ENCODE data around the gene KLHL9.

DNA sequence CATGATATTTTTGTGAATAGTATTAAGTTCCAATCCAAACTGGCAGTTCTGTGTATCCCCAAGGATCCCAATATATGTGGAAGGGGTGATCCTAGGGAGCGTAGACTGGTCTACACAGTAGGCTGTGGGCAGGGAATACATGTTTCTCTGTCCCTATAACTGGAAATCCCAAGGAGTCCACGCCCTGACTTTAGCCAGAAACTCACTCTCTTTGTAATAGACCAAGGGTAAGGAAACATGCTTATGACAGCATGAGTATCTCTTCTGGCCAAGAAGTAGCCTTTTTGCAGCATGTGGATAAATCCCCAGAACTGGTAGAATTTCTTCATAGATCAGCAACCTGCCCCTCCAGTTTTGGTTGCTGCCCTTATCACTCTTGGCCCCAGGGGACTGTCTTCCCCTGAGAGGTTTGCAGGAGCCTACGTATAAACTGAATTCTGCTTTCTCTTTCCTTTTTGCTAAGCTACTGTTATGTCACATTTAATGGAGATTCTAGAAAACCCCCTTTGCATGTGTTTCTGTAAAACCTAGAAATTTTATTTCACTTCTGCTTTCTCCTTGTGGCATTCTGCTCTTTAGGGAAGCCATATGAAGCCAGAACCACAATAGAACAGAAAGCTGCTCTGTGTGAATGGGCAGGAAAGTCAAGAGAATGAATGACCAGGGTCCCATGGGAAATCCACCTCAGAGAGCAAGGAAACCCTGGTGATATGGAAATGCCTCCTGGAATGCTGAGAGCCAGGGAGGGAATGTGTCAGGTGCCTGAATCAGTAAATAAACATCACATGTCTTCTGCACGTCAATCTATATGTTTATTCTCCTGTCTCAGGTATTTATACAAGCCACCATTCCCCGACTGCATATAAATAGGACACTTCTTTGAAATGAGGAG is 46.5 kb upstream of the KLHL9 start:
- TF ChIP-seq, protein P1, sequence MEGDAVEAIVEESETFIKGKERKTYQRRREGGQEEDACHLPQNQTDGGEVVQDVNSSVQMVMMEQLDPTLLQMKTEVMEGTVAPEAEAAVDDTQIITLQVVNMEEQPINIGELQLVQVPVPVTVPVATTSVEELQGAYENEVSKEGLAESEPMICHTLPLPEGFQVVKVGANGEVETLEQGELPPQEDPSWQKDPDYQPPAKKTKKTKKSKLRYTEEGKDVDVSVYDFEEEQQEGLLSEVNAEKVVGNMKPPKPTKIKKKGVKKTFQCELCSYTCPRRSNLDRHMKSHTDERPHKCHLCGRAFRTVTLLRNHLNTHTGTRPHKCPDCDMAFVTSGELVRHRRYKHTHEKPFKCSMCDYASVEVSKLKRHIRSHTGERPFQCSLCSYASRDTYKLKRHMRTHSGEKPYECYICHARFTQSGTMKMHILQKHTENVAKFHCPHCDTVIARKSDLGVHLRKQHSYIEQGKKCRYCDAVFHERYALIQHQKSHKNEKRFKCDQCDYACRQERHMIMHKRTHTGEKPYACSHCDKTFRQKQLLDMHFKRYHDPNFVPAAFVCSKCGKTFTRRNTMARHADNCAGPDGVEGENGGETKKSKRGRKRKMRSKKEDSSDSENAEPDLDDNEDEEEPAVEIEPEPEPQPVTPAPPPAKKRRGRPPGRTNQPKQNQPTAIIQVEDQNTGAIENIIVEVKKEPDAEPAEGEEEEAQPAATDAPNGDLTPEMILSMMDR (IDR thresholded peaks at IDR 0.05), result no peak
- TF ChIP-seq EZH2 (IDR thresholded peaks at IDR 0.05; ENCODE audit: borderline replicate concordance, insufficient read depth, low read depth, low read length, poor library complexity, severe bottlenecking), result no peak

Data from B cell (primary cell).